Activated CD8-positive, alpha-beta memory T cell treated with anti-CD3 and anti-CD28 coated beads for 36 hours (primary cell): Measurements from ENCODE around the gene AXIN2. TPM values are rescaled to one million over a fixed set of nuclear protein-coding genes. Genes with fewer than 3 reads are reported as not detected.
"Not testable (repeated sequence)": the region's sequence is repeated elsewhere in the genome, so short reads cannot be mapped to it uniquely, and the experiment has no call there.

Experiments
- CTCF ChIA-PET: fragments of 350-600 bp; sonication (Branson Sonifier 250); formaldehyde crosslinking; loops from one replicate; lab custom pipeline; 2021; ENCODE audit warnings: antibody characterized with exemption; lab: Charles Lee
- POLR2A ChIA-PET: fragments of 350-600 bp; sonication (Branson Sonifier 250); formaldehyde crosslinking; loops from one replicate; lab custom pipeline; 2021; ENCODE audit warnings: antibody characterized with exemption; lab: Charles Lee
- total RNA-seq, 2 experiments: library from RNA; stranded (reverse); gene quantifications; one replicate each; pipeline ENCODE4 v1.2.3, GENCODE V29; 2021

The AXIN2 gene
- total RNA-seq, 2 experiments from 2014 or later, result 2.5 to 3.4 TPM

GRCh38 chr17:65529761-65530522, 31.5 kb downstream of the AXIN2 start:
- CTCF ChIA-PET, result interaction anchor here (1.0 kb wide), 1 partner anchor 19 kb away, joined by 3 read pairs; no protein-coding TSS in a partner anchor
- POLR2A ChIA-PET, result no interaction called here

- POLR2A ChIA-PET, result interaction anchor here (0.6 kb wide), 1 partner anchor 153 kb away, joined by 4 read pairs; no protein-coding TSS in a partner anchor
- CTCF ChIA-PET, result interaction anchor here (1.0 kb wide), 1 partner anchor 20 kb away, joined by 3 read pairs; no protein-coding TSS in a partner anchor
These were observed 32.3 kb downstream of the AXIN2 start for GRCh38 chr17:65529040-65529633.

- CTCF ChIA-PET, result no interaction called here
- POLR2A ChIA-PET, result no interaction called here
These were observed 33.4 kb downstream of the AXIN2 start for GRCh38 chr17:65527857-65528591.

- ChIA-PET CTCF (no interaction called here), POLR2A (no interaction called here)
These were observed 34.1 kb downstream of the AXIN2 start for GRCh38 chr17:65527381-65527780.

GRCh38 chr17:65526854-65527253, 34.6 kb downstream of the AXIN2 start:
- CTCF ChIA-PET, result interaction anchor here (0.7 kb wide), 1 partner anchor 232 kb away, joined by 3 read pairs; no protein-coding TSS in a partner anchor
- POLR2A ChIA-PET, result not testable (repeated sequence)

- ChIA-PET CTCF (interaction anchor here (0.5 to 1.2 kb wide), 4 partner anchors 29 to 230 kb away, joined by 3 to 6 read pairs (median 3); no protein-coding TSS in a partner anchor), POLR2A (interaction anchor here (0.5 to 0.6 kb wide), 2 partner anchors 20 to 295 kb away, joined by 4 to 6 read pairs; no protein-coding TSS in a partner anchor)
These were observed 37.4 kb downstream of the AXIN2 start for GRCh38 chr17:65523853-65524664.

GRCh38 chr17:65523411-65523810, 38.0 kb downstream of the AXIN2 start:
- ChIA-PET CTCF (interaction anchor here (0.5 to 1.2 kb wide), 6 partner anchors 10 to 400 kb away, joined by 3 to 4 read pairs (median 3); no protein-coding TSS in a partner anchor), POLR2A (interaction anchor here (0.5 to 0.7 kb wide), 5 partner anchors 21 to 478 kb away, joined by 3 to 6 read pairs (median 4); no protein-coding TSS in a partner anchor)

- ChIA-PET POLR2A (interaction anchor here (0.6 to 0.7 kb wide), 4 partner anchors 77 to 478 kb away, joined by 3 to 6 read pairs (median 4); no protein-coding TSS in a partner anchor), CTCF (interaction anchor here (0.6 to 1.2 kb wide), 5 partner anchors 9 to 399 kb away, joined by 3 to 4 read pairs (median 3); no protein-coding TSS in a partner anchor)
These were observed 38.6 kb downstream of the AXIN2 start for GRCh38 chr17:65522751-65523404.

- ChIA-PET POLR2A (no interaction called here), CTCF (no interaction called here)
These were observed 42.0 kb downstream of the AXIN2 start for GRCh38 chr17:65519462-65519861.

- ChIA-PET POLR2A (no interaction called here), CTCF (no interaction called here)
These were observed 43.2 kb downstream of the AXIN2 start for GRCh38 chr17:65518256-65518655.

GRCh38 chr17:65515959-65516948, 45.2 kb downstream of the AXIN2 start:
- POLR2A ChIA-PET, result no interaction called here
- CTCF ChIA-PET, result no interaction called here

GRCh38 chr17:65515512-65515911, 45.9 kb downstream of the AXIN2 start:
- ChIA-PET POLR2A (interaction anchor here (0.7 kb wide), 1 partner anchor 152 kb away, joined by 8 read pairs; no protein-coding TSS in a partner anchor), CTCF (no interaction called here)

- CTCF ChIA-PET, result interaction anchor here (0.6 to 1.0 kb wide), 3 partner anchors 9 to 21 kb away, joined by 3 to 4 read pairs (median 3); no protein-coding TSS in a partner anchor
- POLR2A ChIA-PET, result no interaction called here
These were observed 46.9 kb downstream of the AXIN2 start for GRCh38 chr17:65514541-65514940.

GRCh38 chr17:65514082-65514481, 47.4 kb downstream of the AXIN2 start:
- CTCF ChIA-PET, result interaction anchor here (0.7 to 1.0 kb wide), 2 partner anchors 9 to 21 kb away, joined by 3 read pairs; no protein-coding TSS in a partner anchor
- POLR2A ChIA-PET, result no interaction called here

- CTCF ChIA-PET, result no interaction called here
- POLR2A ChIA-PET, result no interaction called here
These were observed 50.1 kb downstream of the AXIN2 start for GRCh38 chr17:65511316-65511715.

GRCh38 chr17:65509032-65509431, 52.4 kb downstream of the AXIN2 start:
- CTCF ChIA-PET, result no interaction called here

GRCh38 chr17:65504673-65505072, 56.8 kb downstream of the AXIN2 start:
- CTCF ChIA-PET, POLR2A ChIA-PET: not testable (repeated sequence)

More at GRCh38 chr17:65509032-65509431, 52.4 kb downstream of the AXIN2 start:
- POLR2A ChIA-PET, result no interaction called here
